AG04450 (cell line): ENCODE results near the gene RABGGTA. TPM values are rescaled to one million over a fixed set of nuclear protein-coding genes. Genes with fewer than 3 reads are reported as not detected.

Experiments used
- CTCF ChIA-PET: fragments of 300-600, 350-600 bp; formaldehyde crosslinking; extraction: SDS; loops from one replicate; lab custom pipeline; 2022; ENCODE audit warnings: antibody characterized with exemption, inconsistent platforms; lab: Charles Lee
- POLR2A ChIA-PET: fragments of 350-600 bp; formaldehyde crosslinking; extraction: SDS; loops from one replicate; lab custom pipeline; 2021; ENCODE audit warnings: antibody characterized with exemption, inconsistent platforms; lab: Yijun Ruan, JAX
- DNase-seq: peaks from one replicate; pipeline ENCODE4 v3.0.0-alpha.2; 2011; ENCODE audit warnings: low read depth, low spot score
- H3K27ac ChIP-seq: one replicate; pipeline ENCODE4 v1.5.1; 2012; ENCODE audit warnings: low read depth, low read length, control low read depth
- H3K27me3 ChIP-seq: one replicate; pipeline ENCODE4 v1.6.0; 2012; ENCODE audit warnings: low read length; ENCODE audit not compliant: control insufficient read depth, insufficient read depth
- H3K4me3 ChIP-seq: 2 replicates; pipeline ENCODE4 v1.5.1; 2011; ENCODE audit warnings: mild to moderate bottlenecking, low read depth, low read length, control low read depth
- H3K9me3 ChIP-seq: 2 replicates; pipeline ENCODE4 v1.5.1; 2012; ENCODE audit warnings: low read length; ENCODE audit not compliant: control insufficient read depth, insufficient read depth
- polyA plus RNA-seq: library from polyadenylated mRNA; depleted of rRNA; stranded (reverse); fragments of >200 nt; gene quantifications from 2 replicates; pipeline ENCODE4 v1.2.3, GENCODE V29; 2011
- TF ChIP-seq, protein P1 (sequence below): IDR thresholded peaks from 2 replicates; pipeline ENCODE4 v1.5.1; 2011; ENCODE audit warnings: low read depth, low read length, control low read depth, inconsistent platforms

The RABGGTA gene
- polyA plus RNA-seq, 1 experiment: 17.9 TPM

DNA sequence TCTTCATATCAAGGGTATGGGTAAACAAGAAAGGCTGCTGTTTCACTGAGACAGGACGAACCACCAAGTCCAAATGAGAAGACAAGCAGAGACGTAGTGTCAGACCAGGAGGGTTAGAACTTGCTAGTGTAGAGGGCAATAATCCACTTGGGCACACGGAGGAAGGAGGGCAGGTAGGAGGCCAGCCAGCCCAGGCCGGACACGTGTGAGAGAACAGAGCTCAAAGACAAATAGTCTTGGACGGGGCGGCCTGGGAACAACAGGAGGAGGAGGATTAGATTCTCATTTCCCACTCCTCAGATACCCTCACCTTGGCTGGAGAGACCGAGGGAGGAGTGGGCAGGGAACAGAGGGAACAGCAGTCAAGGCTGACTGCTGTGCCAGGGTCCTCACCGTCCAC, 19.3 kb upstream of the RABGGTA start:
- no peak for DNase-seq
- POLR2A ChIA-PET: no interaction called here
- Histone ChIP-seq H3K4me3 (no peak overlapping the region), H3K27me3 (no peaks in the 10 kb centered on the region), H3K9me3 (no peaks in the 10 kb centered on the region), H3K27ac (no peak overlapping the region)
- TF ChIP-seq, protein P1, sequence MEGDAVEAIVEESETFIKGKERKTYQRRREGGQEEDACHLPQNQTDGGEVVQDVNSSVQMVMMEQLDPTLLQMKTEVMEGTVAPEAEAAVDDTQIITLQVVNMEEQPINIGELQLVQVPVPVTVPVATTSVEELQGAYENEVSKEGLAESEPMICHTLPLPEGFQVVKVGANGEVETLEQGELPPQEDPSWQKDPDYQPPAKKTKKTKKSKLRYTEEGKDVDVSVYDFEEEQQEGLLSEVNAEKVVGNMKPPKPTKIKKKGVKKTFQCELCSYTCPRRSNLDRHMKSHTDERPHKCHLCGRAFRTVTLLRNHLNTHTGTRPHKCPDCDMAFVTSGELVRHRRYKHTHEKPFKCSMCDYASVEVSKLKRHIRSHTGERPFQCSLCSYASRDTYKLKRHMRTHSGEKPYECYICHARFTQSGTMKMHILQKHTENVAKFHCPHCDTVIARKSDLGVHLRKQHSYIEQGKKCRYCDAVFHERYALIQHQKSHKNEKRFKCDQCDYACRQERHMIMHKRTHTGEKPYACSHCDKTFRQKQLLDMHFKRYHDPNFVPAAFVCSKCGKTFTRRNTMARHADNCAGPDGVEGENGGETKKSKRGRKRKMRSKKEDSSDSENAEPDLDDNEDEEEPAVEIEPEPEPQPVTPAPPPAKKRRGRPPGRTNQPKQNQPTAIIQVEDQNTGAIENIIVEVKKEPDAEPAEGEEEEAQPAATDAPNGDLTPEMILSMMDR: no peak
- CTCF ChIA-PET: interaction anchor here (2.4 kb wide), 1 partner anchor 17 kb away, joined by 12 read pairs; the partner anchor contains the start of gene CIDEB

- no peak for DNase-seq
- POLR2A ChIA-PET: no interaction called here
- Histone ChIP-seq H3K4me3 (no peak overlapping the region), H3K27ac (no peak overlapping the region), H3K9me3 (no peaks in the 10 kb centered on the region), H3K27me3 (no peaks in the 10 kb centered on the region)
- TF ChIP-seq, protein P1: no peak
- CTCF ChIA-PET: interaction anchor here (1.0 to 2.4 kb wide), 2 partner anchors 8 to 18 kb away, joined by 3 to 12 read pairs; partner anchors contain the start of gene CIDEB
These were observed 18.4 kb upstream of the RABGGTA start for GRCh38 chr14:24289649-24290280.

GRCh38 chr14:24286996-24287395, 15.6 kb upstream of the RABGGTA start:
- H3K4me3 ChIP-seq: no peak overlapping the region
- POLR2A ChIA-PET: interaction anchor here (0.8 kb wide), 1 partner anchor 44 kb away, joined by 4 read pairs; no protein-coding TSS in a partner anchor
- TF ChIP-seq, protein P1: no peak
- no peaks in the 10 kb centered on the region for H3K27me3 ChIP-seq
- no peak for DNase-seq
- H3K9me3 ChIP-seq: no peaks in the 10 kb centered on the region
- no peak overlapping the region for H3K27ac ChIP-seq
- CTCF ChIA-PET: no interaction called here

GRCh38 chr14:24285351-24285750, 14.0 kb upstream of the RABGGTA start:
- POLR2A ChIA-PET: no interaction called here

More at GRCh38 chr14:24285351-24285750, 14.0 kb upstream of the RABGGTA start:
- Histone ChIP-seq H3K27ac (no peak overlapping the region), H3K9me3 (no peaks in the 10 kb centered on the region), H3K4me3 (no peak overlapping the region), H3K27me3 (no peaks in the 10 kb centered on the region)
- TF ChIP-seq, protein P1: no peak
- CTCF ChIA-PET: interaction anchor here (3.6 kb wide), 1 partner anchor 12 kb away, joined by 20 read pairs; no protein-coding TSS in a partner anchor
- no peak for DNase-seq
